Measurements from ENCODE around the gene VAV2. TPM values are rescaled to one million over a fixed set of nuclear protein-coding genes. Genes with fewer than 3 reads are reported as not detected.

VAV2 gene
- total and polyA plus RNA-seq, 2 of the 4 experiments (the other 2 are of a cell fraction) = 10.8 to 13.4 TPM

DNA sequence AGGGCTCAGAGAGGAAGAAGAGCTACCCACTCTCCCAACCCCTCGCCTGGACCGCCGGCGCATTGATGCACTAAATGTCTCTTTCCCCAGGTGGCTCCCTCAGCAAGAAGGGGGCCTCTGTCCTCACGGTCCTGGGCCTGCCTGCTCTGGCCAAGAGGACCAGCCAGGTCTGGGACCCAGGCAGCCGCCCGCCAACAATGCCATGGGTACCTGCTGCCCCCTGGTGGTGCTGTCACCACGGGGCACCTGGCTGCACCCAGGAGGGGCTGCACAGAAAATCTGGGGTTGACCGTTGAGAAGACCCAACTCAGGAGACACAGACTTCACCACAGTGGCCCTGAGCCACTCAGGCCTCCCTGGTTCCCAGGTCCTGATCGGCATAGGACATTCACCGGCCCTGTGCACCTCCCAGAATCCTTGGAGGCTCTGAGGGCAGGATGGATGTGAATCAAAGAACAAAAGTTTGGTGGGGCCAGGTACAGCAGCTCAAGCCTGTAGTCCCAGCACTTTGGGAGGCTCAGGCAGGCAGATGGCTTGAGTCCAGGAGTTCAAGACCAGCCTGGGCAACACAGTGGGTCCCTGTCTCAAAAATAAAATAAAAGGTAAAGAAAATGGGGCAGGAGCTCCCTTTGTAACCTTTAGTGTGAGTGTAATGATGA, 2.4 kb upstream of the VAV2 start:
- H2BK20ac ChIP-seq (ENCODE audit: low read depth, low read length) = no peak overlapping the region
- no peak for TF ChIP-seq CHD1 (IDR thresholded peaks at IDR 0.05; ENCODE audit: low read depth, low read length)
- TF ChIP-seq NFE2L2 (IDR thresholded peaks at IDR 0.05; ENCODE audit: low read depth, low read length) = no peak
- peak; percentile 98 for TF ChIP-seq SMC3 (IDR thresholded peaks at IDR 0.05; ENCODE audit: low read depth, low read length)
- TF ChIP-seq, protein P1, sequence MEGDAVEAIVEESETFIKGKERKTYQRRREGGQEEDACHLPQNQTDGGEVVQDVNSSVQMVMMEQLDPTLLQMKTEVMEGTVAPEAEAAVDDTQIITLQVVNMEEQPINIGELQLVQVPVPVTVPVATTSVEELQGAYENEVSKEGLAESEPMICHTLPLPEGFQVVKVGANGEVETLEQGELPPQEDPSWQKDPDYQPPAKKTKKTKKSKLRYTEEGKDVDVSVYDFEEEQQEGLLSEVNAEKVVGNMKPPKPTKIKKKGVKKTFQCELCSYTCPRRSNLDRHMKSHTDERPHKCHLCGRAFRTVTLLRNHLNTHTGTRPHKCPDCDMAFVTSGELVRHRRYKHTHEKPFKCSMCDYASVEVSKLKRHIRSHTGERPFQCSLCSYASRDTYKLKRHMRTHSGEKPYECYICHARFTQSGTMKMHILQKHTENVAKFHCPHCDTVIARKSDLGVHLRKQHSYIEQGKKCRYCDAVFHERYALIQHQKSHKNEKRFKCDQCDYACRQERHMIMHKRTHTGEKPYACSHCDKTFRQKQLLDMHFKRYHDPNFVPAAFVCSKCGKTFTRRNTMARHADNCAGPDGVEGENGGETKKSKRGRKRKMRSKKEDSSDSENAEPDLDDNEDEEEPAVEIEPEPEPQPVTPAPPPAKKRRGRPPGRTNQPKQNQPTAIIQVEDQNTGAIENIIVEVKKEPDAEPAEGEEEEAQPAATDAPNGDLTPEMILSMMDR (conservative IDR thresholded peaks at IDR 0.05; ENCODE audit: low read depth, low read length) = peak; percentile 97
- peak; percentile 43; the same call in 1 of the 2 replicates for TF ChIP-seq MAZ (IDR thresholded peaks at IDR 0.05; ENCODE audit: borderline replicate concordance, low read depth, low read length)
- 0 out of 2 replicates have a peak, but pooled peaks have one; percentile 56 for TF ChIP-seq POLR2A (IDR thresholded peaks at IDR 0.05; ENCODE audit: low read depth, low read length)
- TF ChIP-seq RAD21 (IDR thresholded peaks at IDR 0.05; ENCODE audit: low read length) = peak; percentile 99
- TF ChIP-seq USF2 (IDR thresholded peaks at IDR 0.05; ENCODE audit: low read depth, low read length) = no peak
- no peak for TF ChIP-seq CEBPB (IDR thresholded peaks at IDR 0.05; ENCODE audit: low read depth, low read length)
- no peak overlapping the region for H3K18ac ChIP-seq (ENCODE audit: low read depth, low read length)
- H2AK5ac ChIP-seq (ENCODE audit: low read depth, low read length) = 0 out of 2 replicates have a peak overlapping the region, but pooled peaks have one; percentile 15
- peak overlapping the region; percentile 75 for H2AFZ ChIP-seq (replicated peaks; ENCODE audit: low read length, poor library complexity)
- 0% methylated on average over 2 of the region's 11 CpGs; no CpG with 5 or more reads in 1 of the 2 experiments for WGBS, 2 experiments (ENCODE audit: extremely low coverage in 2 of 2, insufficient read length in 1 of 2)
- dilution Hi-C loops (cut with HindIII; ENCODE audit: low sequenced_read_pairs, unreplicated experiment) (no loop called here), intact Hi-C loops (cut with micrococcal nuclease) (loop anchor here (1.0 to 5.0 kb wide), 3 partner anchors 201 to 587 kb away; no protein-coding TSS in a partner anchor), in situ Hi-C loops (cut with MboI; ENCODE audit: low sequenced_read_pairs) (loop anchor here (5.0 to 10.0 kb wide), 2 partner anchors 207 to 460 kb away; partner anchors contain the start of gene ADAMTSL2)
- DNase-seq = peak; percentile 54
- no peak overlapping the region for H4K91ac ChIP-seq (ENCODE audit: insufficient read depth, low read depth, low read length)
- no peak overlapping the region for H2BK5ac ChIP-seq (ENCODE audit: low read depth, low read length, poor library complexity, severe bottlenecking)
- H2AK9ac ChIP-seq (replicated peaks; ENCODE audit: low read depth, low read length, poor library complexity) = peak overlapping the region; percentile 100
- no peak overlapping the region for H3K56ac ChIP-seq (ENCODE audit: extremely low read depth, insufficient read depth, low read length)
- no peak overlapping the region for H4K8ac ChIP-seq (ENCODE audit: low read depth in 2 of 2, low read length in 2 of 2)
- no peak overlapping the region for H3K4me3 ChIP-seq (ENCODE audit: insufficient read depth, low read depth, low read length)
- H3K27ac ChIP-seq (ENCODE audit: insufficient read depth, low read length) = no peak overlapping the region
- POLR2A ChIA-PET (ENCODE audit: unreplicated experiment) = no interaction called here
- ATAC-seq (ENCODE audit: low read depth) = peak; percentile 19; the same call in 1 of the 2 replicates
- H2BK15ac ChIP-seq (ENCODE audit: low read depth, low read length) = no peak overlapping the region
- H3K4me2 ChIP-seq (ENCODE audit: low read depth, low read length) = no peak overlapping the region
- H3K9me1 ChIP-seq (ENCODE audit: insufficient read depth, low read length) = peaks cover 5% of the 10 kb centered on the region; the same call in 1 of the 2 replicates
- H3K14ac ChIP-seq (replicated peaks; ENCODE audit: low read depth, low read length) = no peak overlapping the region
- no peak overlapping the region for H3K9ac ChIP-seq (ENCODE audit: low read depth, low read length)
- peaks cover 0 to 34% of the 10 kb centered on the region in 2 experiments; a peak in 2 of 4 replicates for H3K79me1 ChIP-seq (ENCODE audit: low read depth in 1 of 2, low read length in 2 of 2)
- no TSS peak for BruUV-seq (replicated peaks)
- H4K20me1 ChIP-seq (ENCODE audit: insufficient read depth, low read length) = peaks cover 29% of the 10 kb centered on the region
- H2BK120ac ChIP-seq (ENCODE audit: low read depth, low read length) = no peak overlapping the region
- no peak overlapping the region for H3K4ac ChIP-seq (ENCODE audit: low read depth, low read length)
- no peaks in the 10 kb centered on the region for H3K36me3 ChIP-seq (ENCODE audit: control insufficient read depth, insufficient read depth, low read length)
- no peak overlapping the region for H4K5ac ChIP-seq (ENCODE audit: low read depth, low read length)
- H3K9me3 ChIP-seq (ENCODE audit: control insufficient read depth, insufficient read depth, low read length) = no peaks in the 10 kb centered on the region
- CTCF ChIA-PET = interaction anchor here (0.8 to 4.0 kb wide), 10 partner anchors 9 to 461 kb away, joined by 3 to 24 read pairs (median 4); no protein-coding TSS in a partner anchor
- H3K27me3 ChIP-seq (ENCODE audit: control insufficient read depth, insufficient read depth, low read length) = peaks cover 4% of the 10 kb centered on the region; the same call in 1 of the 2 replicates
- peaks cover 11% of the 10 kb centered on the region; the same call in 1 of the 2 replicates for H3K4me1 ChIP-seq (ENCODE audit: control insufficient read depth, insufficient read depth, low read length)
- H3K23ac ChIP-seq (ENCODE audit: low read depth, low read length) = no peak overlapping the region
